H1 (cell line): Measurements from ENCODE around the gene ZSCAN21. TPM values are rescaled to one million over a fixed set of nuclear protein-coding genes. Genes with fewer than 3 reads are reported as not detected.

Experiments used
- CTCF ChIA-PET: fragments of 300-600 bp; sonication (Branson Sonifier 250); formaldehyde crosslinking; loops from one replicate; lab custom pipeline; 2021; ENCODE audit not compliant: partially characterized antibody; lab: Charles Lee
- POLR2A ChIA-PET: fragments of 300-600 bp; sonication (Branson Sonifier 250); formaldehyde crosslinking; loops from one replicate; lab custom pipeline; 2021; ENCODE audit warnings: inconsistent platforms; ENCODE audit not compliant: partially characterized antibody; lab: Charles Lee
- DNase-seq, 2 experiments: peaks; one replicate each; pipeline versions ENCODE4 v3.0.0 to v3.0.0-alpha.2; 2010 to 2022; ENCODE audit warnings: low spot score in 2 of 2, low read depth in 1 of 2, mixed read lengths in 1 of 2
- FAIRE-seq: peaks from 2 replicates; lab custom pipeline; 2011; peaks lifted over from hg19 to GRCh38; lab: Jason Lieb, UNC
- H2AFZ ChIP-seq: 2 replicates; pipeline ENCODE4 v1.8.1; 2012; ENCODE audit warnings: low read length, inconsistent platforms
- H2AK5ac ChIP-seq: 2 replicates; pipeline ENCODE4 v1.6.1; 2013; ENCODE audit warnings: low read depth, low read length
- H2BK120ac ChIP-seq: replicated peaks from 2 replicates; pipeline ENCODE3; 2013; ENCODE audit warnings: low read depth, low read length, inconsistent platforms
- H2BK12ac ChIP-seq: 2 replicates; pipeline ENCODE4 v1.6.1; 2013; ENCODE audit warnings: low read depth, low read length
- H2BK15ac ChIP-seq: 2 replicates; pipeline ENCODE4 v1.6.1; 2013; ENCODE audit warnings: low read length
- H2BK20ac ChIP-seq: 2 replicates; pipeline ENCODE4 v1.6.1; 2013; ENCODE audit warnings: low read length
- H2BK5ac ChIP-seq: 2 replicates; pipeline ENCODE4 v1.6.1; 2013; ENCODE audit warnings: low read depth, low read length
- H3K14ac ChIP-seq: 2 replicates; pipeline ENCODE4 v1.6.1; 2013; ENCODE audit warnings: inconsistent platforms; ENCODE audit not compliant: insufficient read length
- H3K18ac ChIP-seq: 2 replicates; pipeline ENCODE4 v1.6.1; 2013; ENCODE audit warnings: low read length; ENCODE audit errors: extremely low read depth
- H3K23ac ChIP-seq: 2 replicates; pipeline ENCODE4 v1.6.1; 2013; ENCODE audit warnings: inconsistent platforms; ENCODE audit not compliant: insufficient read length
- H3K23me2 ChIP-seq: 2 replicates; pipeline ENCODE4 v1.6.1; 2013; ENCODE audit warnings: low read depth, low read length
- H3K27ac ChIP-seq: 2 replicates; pipeline ENCODE4 v1.6.1; 2011; ENCODE audit warnings: low read depth, low read length, inconsistent platforms
- H3K27me3 ChIP-seq, 4 experiments: replicated peaks in 1 of 4; 1 replicate in 1 of 4; 2 replicates in 3 of 4; pipeline versions ENCODE4 v1.6.1 to v1.8.1; 2011 to 2013; ENCODE audit warnings: low read length in 3 of 4, mild to moderate bottlenecking in 3 of 4, inconsistent platforms in 2 of 4, mixed read lengths in 2 of 4, moderate library complexity in 1 of 4; ENCODE audit not compliant: control insufficient read depth in 3 of 4, insufficient read depth in 3 of 4; ENCODE audit errors: extremely low read depth in 1 of 4
- H3K36me3 ChIP-seq, 4 experiments: 2 replicates each; pipeline versions ENCODE4 v1.6.1 to v1.8.1; 2011 to 2013; ENCODE audit warnings: mild to moderate bottlenecking in 4 of 4, low read length in 3 of 4, moderate library complexity in 2 of 4, control low read depth in 1 of 4, inconsistent platforms in 1 of 4; ENCODE audit not compliant: insufficient read depth in 4 of 4, control insufficient read depth in 2 of 4
- H3K4ac ChIP-seq: replicated peaks from 2 replicates; pipeline ENCODE3; 2013; ENCODE audit warnings: low read length, low read depth, mixed read lengths, inconsistent platforms; ENCODE audit not compliant: insufficient read length
- H3K4me1 ChIP-seq, 4 experiments: replicated peaks in 1 of 4; 1 replicate in 1 of 4; 2 replicates in 3 of 4; pipeline versions ENCODE4 v1.6.1 to v1.8.1; 2011 to 2013; ENCODE audit warnings: low read length in 3 of 4, inconsistent platforms in 2 of 4, mixed read lengths in 1 of 4; ENCODE audit not compliant: insufficient read depth in 4 of 4, control insufficient read depth in 3 of 4
- H3K4me2 ChIP-seq, 2 experiments: 2 replicates each; pipeline versions ENCODE4 v1.6.1 to v1.8.1; 2011 to 2013; ENCODE audit warnings: low read depth in 2 of 2, low read length in 2 of 2, control low read depth in 1 of 2, inconsistent platforms in 1 of 2, mild to moderate bottlenecking in 1 of 2; ENCODE audit not compliant: insufficient read depth in 1 of 2
- H3K4me3 ChIP-seq, 4 experiments: fragments of 200-600, 300-600 bp in 1 of 4; sonication (generic), shearing (Covaris generic), sonication (Bioruptor Twin) in 1 of 4; 2 replicates each; pipeline versions ENCODE4 v1.5.1 to v1.8.1; 2011 to 2016; ENCODE audit warnings: low read length in 4 of 4, low read depth in 3 of 4, control low read depth in 2 of 4, inconsistent platforms in 2 of 4, mild to moderate bottlenecking in 2 of 4, mixed read lengths in 1 of 4, moderate library complexity in 1 of 4; ENCODE audit not compliant: insufficient read depth in 2 of 4; ENCODE audit errors: extremely low read depth in 1 of 4
- H3K56ac ChIP-seq: replicated peaks from 2 replicates; pipeline ENCODE3; 2013; ENCODE audit warnings: low read depth, mild to moderate bottlenecking, mixed read lengths, low read length, inconsistent platforms; ENCODE audit not compliant: insufficient read length
- H3K79me1 ChIP-seq: 2 replicates; pipeline ENCODE4 v1.6.1; 2013; ENCODE audit warnings: low read depth, low read length, control low read depth
- H3K79me2 ChIP-seq, 2 experiments: 2 replicates each; pipeline versions ENCODE4 v1.6.1 to v1.8.1; 2012 to 2013; ENCODE audit warnings: low read length in 2 of 2, mild to moderate bottlenecking in 2 of 2, inconsistent platforms in 1 of 2; ENCODE audit not compliant: insufficient read depth in 2 of 2, control insufficient read depth in 1 of 2
- H3K9ac ChIP-seq, 4 experiments: replicated peaks in 1 of 4; 1 replicate in 1 of 4; 2 replicates in 3 of 4; pipeline versions ENCODE4 v1.6.1 to v1.8.1; 2011 to 2013; ENCODE audit warnings: low read depth in 3 of 4, low read length in 3 of 4, control low read depth in 2 of 4, mild to moderate bottlenecking in 2 of 4, moderate library complexity in 2 of 4, inconsistent platforms in 1 of 4; ENCODE audit errors: extremely low read depth in 1 of 4
- H3K9me3 ChIP-seq, 2 experiments: 2 replicates each; pipeline versions ENCODE4 v1.6.1 to v1.8.1; 2012 to 2013; ENCODE audit warnings: mild to moderate bottlenecking in 2 of 2, moderate library complexity in 2 of 2, control low read depth in 1 of 2, inconsistent platforms in 1 of 2, low read depth in 1 of 2, low read length in 1 of 2, mixed read lengths in 1 of 2; ENCODE audit not compliant: insufficient read depth in 2 of 2
- H4K20me1 ChIP-seq, 2 experiments: replicated peaks in 1 of 2; 2 replicates each; pipeline versions ENCODE3 to v1.8.1; 2011 to 2013; ENCODE audit warnings: inconsistent platforms in 2 of 2, low read length in 2 of 2, mild to moderate bottlenecking in 1 of 2; ENCODE audit not compliant: insufficient read depth in 2 of 2, control insufficient read depth in 1 of 2
- H4K5ac ChIP-seq: 2 replicates; pipeline ENCODE4 v1.6.1; 2013; ENCODE audit warnings: low read length, low read depth, mixed read lengths, inconsistent platforms; ENCODE audit not compliant: insufficient read length
- H4K8ac ChIP-seq: 2 replicates; pipeline ENCODE4 v1.8.0; 2013; ENCODE audit warnings: mild to moderate bottlenecking, moderate library complexity, low read length, inconsistent platforms; ENCODE audit not compliant: insufficient read depth; ENCODE audit errors: extremely low read depth
- H4K91ac ChIP-seq: replicated peaks from 2 replicates; pipeline ENCODE3; 2013; ENCODE audit warnings: low read length, mixed read lengths, inconsistent platforms; ENCODE audit not compliant: insufficient read length
- CBX5 ChIP-seq: fragments of 300-800, 300-1000 bp; sonication (generic); IDR thresholded peaks from 2 replicates; pipeline ENCODE4 v1.7.1; 2016; ENCODE audit warnings: antibody characterized with exemption, low read length, low read depth
- CHD2 ChIP-seq: IDR thresholded peaks from 2 replicates; pipeline ENCODE4 v1.6.1; 2012; ENCODE audit warnings: low read length, improper control_type of control experiment
- GABPA ChIP-seq: IDR thresholded peaks from 2 replicates; pipeline ENCODE4 v1.6.1; 2011; ENCODE audit warnings: mild to moderate bottlenecking, low read length, moderate library complexity, borderline replicate concordance; ENCODE audit not compliant: insufficient read depth
- POLR2A ChIP-seq, 2 experiments: IDR thresholded peaks; 1 replicate in 1 of 2; 2 replicates in 1 of 2; pipeline ENCODE4 v1.6.1; 2011; ENCODE audit warnings: low read depth in 2 of 2, low read length in 2 of 2, mild to moderate bottlenecking in 2 of 2; ENCODE audit errors: control extremely low read depth in 1 of 2
- RAD21 ChIP-seq, 2 experiments: IDR thresholded peaks in 1 of 2; conservative IDR thresholded peaks in 1 of 2; 2 replicates each; pipeline ENCODE4 v1.6.1; 2011; ENCODE audit warnings: low read depth in 2 of 2, low read length in 2 of 2, improper control_type of control experiment in 1 of 2, inconsistent platforms in 1 of 2, mild to moderate bottlenecking in 1 of 2, moderate library complexity in 1 of 2
- RFX5 ChIP-seq: IDR thresholded peaks from 2 replicates; pipeline ENCODE4 v1.6.1; 2011; ENCODE audit warnings: low read depth, low read length, improper control_type of control experiment, borderline replicate concordance
- SRF ChIP-seq: IDR thresholded peaks from 2 replicates; pipeline ENCODE4 v1.6.1; 2011; ENCODE audit warnings: mild to moderate bottlenecking, low read depth, low read length, moderate library complexity
- TAF1 ChIP-seq: IDR thresholded peaks from 2 replicates; pipeline ENCODE4 v1.6.1; 2011; ENCODE audit warnings: mild to moderate bottlenecking, low read depth, low read length
- TBP ChIP-seq: IDR thresholded peaks from 2 replicates; pipeline ENCODE4 v1.6.1; 2011; ENCODE audit warnings: low read depth, low read length, improper control_type of control experiment
- WGBS, 2 experiments: shearing (Covaris generic) in 1 of 2; methylation state at CpG; one replicate each; pipeline versions ENCODE4 v1.1.6 to v1.1.7; 2013 to 2015; ENCODE audit warnings: low lambda C conversion rate in 2 of 2, mixed read lengths in 2 of 2, inconsistent platforms in 1 of 2, low coverage in 1 of 2, missing lambda C conversion rate in 1 of 2; ENCODE audit not compliant: insufficient replicate concordance in 2 of 2, insufficient coverage in 1 of 2, insufficient read length in 1 of 2; ENCODE audit errors: extremely low coverage in 1 of 2, missing lambda C conversion rate in 1 of 2; 5-methylcytosine and 5-hydroxymethylcytosine counted together
- polyA plus RNA-seq, 7 experiments: library from polyadenylated mRNA; depleted of rRNA in 3 of 7; stranded (reverse) in 5 of 7; unstranded in 2 of 7; fragments of >200 nt in 5 of 7; fragments of 200-250 nt in 2 of 7; gene quantifications; 1 replicate in 5 of 7; 2 replicates in 1 of 7; 4 replicates in 1 of 7; pipeline versions ENCODE4 v1.2.1 to v1.2.3, GENCODE V29; 2011 to 2013; ENCODE audit warnings: missing spikeins in 2 of 7, mixed read lengths in 2 of 7
- total RNA-seq: library from RNA; stranded (reverse); fragmentation: NEBNext Ultra II Directional; extraction: Animal tissue kit (Norgen Biotek cat#: 25700); gene quantifications from 2 replicates; pipeline ENCODE4 v1.2.1, GENCODE V29; 2021
- TF ChIP-seq, protein P1 (sequence below): IDR thresholded peaks from 2 replicates; pipeline ENCODE4 v1.6.1; 2011; ENCODE audit warnings: low read length, improper control_type of control experiment

The ZSCAN21 gene
- total and polyA plus RNA-seq, 2 of the 8 experiments (the other 6 are each of a cell fraction or from before 2014, with no cell fraction given): 15.4 to 26.1 TPM

DNA sequence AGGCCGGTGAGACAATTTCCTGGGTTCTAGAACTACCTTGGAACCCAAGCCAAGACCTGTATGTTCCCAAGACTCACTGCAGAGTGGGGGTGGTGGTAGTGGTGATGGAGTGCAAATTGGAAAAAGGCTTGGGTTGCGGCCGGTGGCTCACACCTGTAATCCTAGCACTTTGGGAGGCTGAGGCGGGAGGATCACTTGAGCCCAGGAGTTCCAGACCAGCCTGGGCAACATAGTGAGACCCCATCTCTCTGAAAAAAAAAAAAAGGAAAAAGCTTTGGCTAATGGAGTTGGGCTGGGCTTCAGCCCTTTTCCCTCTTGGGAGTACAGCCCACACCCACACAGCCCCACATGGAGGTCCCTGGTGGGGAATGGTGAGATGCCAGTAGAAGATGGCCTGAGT lies 56.0 kb downstream of the ZSCAN21 start:
- H3K36me3 ChIP-seq: peaks cover 9 to 40% (median 31%) of the 10 kb centered on the region in 4 experiments; a peak in 7 of 8 replicates
- H3K14ac ChIP-seq: no peak overlapping the region
- no peak for TF ChIP-seq CBX5
- no peak for TF ChIP-seq TAF1
- no peak for TF ChIP-seq GABPA
- TF ChIP-seq CHD2: no peak
- TF ChIP-seq TBP: no peak
- no peak for TF ChIP-seq RAD21 (IDR thresholded peaks at IDR 0.05 in 1 of 2, conservative IDR thresholded peaks at IDR 0.05 in 1 of 2; ENCODE audit: low read depth in 2 of 2, low read length in 2 of 2)
- TF ChIP-seq SRF: no peak
- TF ChIP-seq POLR2A (IDR thresholded peaks at IDR 0.05; ENCODE audit: control extremely low read depth in 1 of 2, low read depth in 2 of 2, low read length in 2 of 2): no peak
- TF ChIP-seq, protein P1, sequence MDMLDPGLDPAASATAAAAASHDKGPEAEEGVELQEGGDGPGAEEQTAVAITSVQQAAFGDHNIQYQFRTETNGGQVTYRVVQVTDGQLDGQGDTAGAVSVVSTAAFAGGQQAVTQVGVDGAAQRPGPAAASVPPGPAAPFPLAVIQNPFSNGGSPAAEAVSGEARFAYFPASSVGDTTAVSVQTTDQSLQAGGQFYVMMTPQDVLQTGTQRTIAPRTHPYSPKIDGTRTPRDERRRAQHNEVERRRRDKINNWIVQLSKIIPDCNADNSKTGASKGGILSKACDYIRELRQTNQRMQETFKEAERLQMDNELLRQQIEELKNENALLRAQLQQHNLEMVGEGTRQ: no peak
- TF ChIP-seq RFX5: no peak
- H4K91ac ChIP-seq: no peak overlapping the region
- H4K8ac ChIP-seq: no peak overlapping the region
- ChIA-PET POLR2A (interaction anchor here (0.6 to 20.0 kb wide), 5 partner anchors 12 to 62 kb away, joined by 3 to 722 read pairs (median 5); partner anchors contain the start of genes CNPY4, COPS6, GAL3ST4 and MBLAC1), CTCF (interaction anchor here (1.0 to 2.1 kb wide), 3 partner anchors 25 to 115 kb away, joined by 3 to 5 read pairs (median 3); no protein-coding TSS in a partner anchor)
- WGBS, 2 experiments: 96% methylated on average over 4 of the region's 4 CpGs; no CpG with 5 or more reads in 1 of the 2 experiments
- DNase-seq: no peak
- no peak overlapping the region for H4K5ac ChIP-seq
- no peaks in the 10 kb centered on the region for H3K23me2 ChIP-seq
- no peaks in the 10 kb centered on the region; the same call in 1 of the 2 replicates for H3K79me1 ChIP-seq
- no peak overlapping the region for H2AFZ ChIP-seq
- H3K27me3 ChIP-seq: no peaks in the 10 kb centered on the region
- no peak overlapping the region for H2BK12ac ChIP-seq
- no peak overlapping the region for H2BK15ac ChIP-seq
- H3K79me2 ChIP-seq: peaks cover 0 to 12% of the 10 kb centered on the region in 2 experiments; a peak in 1 of 4 replicates
- no peak overlapping the region for H3K4me3 ChIP-seq
- H2BK5ac ChIP-seq: no peak overlapping the region
- H2BK20ac ChIP-seq: no peak overlapping the region
- FAIRE-seq: no peak
- no peak overlapping the region for H2BK120ac ChIP-seq
- peaks cover 5% of the 10 kb centered on the region in 2 experiments for H4K20me1 ChIP-seq
- no peaks in the 10 kb centered on the region for H3K9me3 ChIP-seq
- no peak overlapping the region for H2AK5ac ChIP-seq
- H3K23ac ChIP-seq: no peak overlapping the region
- H3K9ac ChIP-seq: no peak overlapping the region
- no peaks in the 10 kb centered on the region; a peak in 2 of 7 replicates for H3K4me1 ChIP-seq
- H3K4ac ChIP-seq: no peak overlapping the region
- no peak overlapping the region for H3K56ac ChIP-seq
- no peak overlapping the region for H3K4me2 ChIP-seq
- H3K18ac ChIP-seq: no peak overlapping the region
- no peak overlapping the region for H3K27ac ChIP-seq
